Progenitor cell of endocrine pancreas (in vitro differentiated cells): ENCODE data around the gene TEX29. TPM values are rescaled to one million over a fixed set of nuclear protein-coding genes. Genes with fewer than 3 reads are reported as not detected.
A peak's percentile ranks its signal among the peaks of the same experiment; 100 is the strongest.

Source experiments
- DNase-seq: peaks from one replicate; pipeline ENCODE4 v3.0.0; 2021; ENCODE audit warnings: low spot score; ENCODE audit not compliant: unreplicated experiment
- H3K27ac Mint-ChIP-seq: 2 replicates; pipeline ENCODE4 v1.8.0; 2021; ENCODE audit warnings: mild to moderate bottlenecking, moderate library complexity, mixed read lengths
- H3K27me3 Mint-ChIP-seq: 2 replicates; pipeline ENCODE4 v1.8.0; 2021; ENCODE audit warnings: mixed read lengths
- H3K36me3 Mint-ChIP-seq: 2 replicates; pipeline ENCODE4 v1.8.0; 2022; ENCODE audit warnings: mixed read lengths; ENCODE audit not compliant: insufficient read depth
- H3K4me1 Mint-ChIP-seq: 2 replicates; pipeline ENCODE4 v1.8.0; 2021; ENCODE audit warnings: low read depth, mixed read lengths
- H3K4me3 Mint-ChIP-seq: 2 replicates; pipeline ENCODE4 v1.8.0; 2021; ENCODE audit warnings: low read depth, mild to moderate bottlenecking, moderate library complexity, mixed read lengths
- H3K9me3 Mint-ChIP-seq: 2 replicates; pipeline ENCODE4 v1.8.0; 2021; ENCODE audit warnings: low read depth, mixed read lengths
- total RNA-seq: library from RNA; stranded (reverse); gene quantifications from 2 replicates; pipeline ENCODE4 v1.2.1, GENCODE V29; 2021
- TF ChIP-seq, protein P1 (sequence below): fragments of 200-600 bp; sonication (generic); IDR thresholded peaks from one replicate; pipeline ENCODE4 v1.5.0; 2021; ENCODE audit warnings: antibody characterized with exemption, mild to moderate bottlenecking; ENCODE audit not compliant: unreplicated experiment

The TEX29 gene
- total RNA-seq, 1 donor from 2014 or later = 0.43 TPM

DNA sequence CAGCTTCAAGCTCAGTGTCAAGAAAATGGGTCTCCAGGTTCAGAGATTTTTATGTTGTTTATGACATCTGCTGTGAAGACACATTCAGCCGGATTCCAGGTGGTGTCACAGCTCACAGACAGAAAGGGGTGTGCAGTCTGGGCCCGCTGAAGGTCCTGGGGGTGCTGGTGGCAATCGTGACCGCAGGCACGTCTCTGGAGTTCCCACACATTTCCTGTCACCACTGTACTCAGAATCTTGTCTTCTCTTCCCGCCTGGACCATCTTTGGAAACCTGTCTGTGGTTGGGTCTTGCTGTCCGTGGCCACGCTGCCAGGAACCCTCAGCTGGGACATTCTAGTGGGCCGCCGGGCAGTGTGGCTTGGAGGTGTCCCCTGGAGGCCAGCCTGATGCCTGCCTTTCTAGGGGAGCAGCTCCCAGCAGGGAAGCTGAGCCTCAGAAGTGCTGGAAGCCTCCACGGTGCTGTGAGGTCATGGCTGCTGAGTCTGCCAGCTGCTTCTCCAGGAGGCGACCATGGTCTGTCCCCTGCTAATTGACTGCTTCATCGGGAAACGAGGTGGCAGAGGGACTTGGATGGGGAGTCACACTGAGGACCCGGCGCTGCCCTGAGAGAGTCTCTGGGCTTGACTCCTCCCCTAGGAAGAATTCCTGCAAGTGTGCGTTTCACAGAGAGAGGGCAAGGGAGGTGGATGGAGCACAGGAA, 3.7 kb downstream of the TEX29 start:
- DNase-seq = no peak
- H3K4me3 Mint-ChIP-seq = no peak overlapping the region
- no peaks in the 10 kb centered on the region for H3K27me3 Mint-ChIP-seq
- TF ChIP-seq, protein P1, sequence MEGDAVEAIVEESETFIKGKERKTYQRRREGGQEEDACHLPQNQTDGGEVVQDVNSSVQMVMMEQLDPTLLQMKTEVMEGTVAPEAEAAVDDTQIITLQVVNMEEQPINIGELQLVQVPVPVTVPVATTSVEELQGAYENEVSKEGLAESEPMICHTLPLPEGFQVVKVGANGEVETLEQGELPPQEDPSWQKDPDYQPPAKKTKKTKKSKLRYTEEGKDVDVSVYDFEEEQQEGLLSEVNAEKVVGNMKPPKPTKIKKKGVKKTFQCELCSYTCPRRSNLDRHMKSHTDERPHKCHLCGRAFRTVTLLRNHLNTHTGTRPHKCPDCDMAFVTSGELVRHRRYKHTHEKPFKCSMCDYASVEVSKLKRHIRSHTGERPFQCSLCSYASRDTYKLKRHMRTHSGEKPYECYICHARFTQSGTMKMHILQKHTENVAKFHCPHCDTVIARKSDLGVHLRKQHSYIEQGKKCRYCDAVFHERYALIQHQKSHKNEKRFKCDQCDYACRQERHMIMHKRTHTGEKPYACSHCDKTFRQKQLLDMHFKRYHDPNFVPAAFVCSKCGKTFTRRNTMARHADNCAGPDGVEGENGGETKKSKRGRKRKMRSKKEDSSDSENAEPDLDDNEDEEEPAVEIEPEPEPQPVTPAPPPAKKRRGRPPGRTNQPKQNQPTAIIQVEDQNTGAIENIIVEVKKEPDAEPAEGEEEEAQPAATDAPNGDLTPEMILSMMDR = no peak
- H3K9me3 Mint-ChIP-seq = no peaks in the 10 kb centered on the region
- H3K4me1 Mint-ChIP-seq = no peaks in the 10 kb centered on the region
- no peaks in the 10 kb centered on the region for H3K36me3 Mint-ChIP-seq
- peak overlapping the region; percentile 62 for H3K27ac Mint-ChIP-seq

DNA sequence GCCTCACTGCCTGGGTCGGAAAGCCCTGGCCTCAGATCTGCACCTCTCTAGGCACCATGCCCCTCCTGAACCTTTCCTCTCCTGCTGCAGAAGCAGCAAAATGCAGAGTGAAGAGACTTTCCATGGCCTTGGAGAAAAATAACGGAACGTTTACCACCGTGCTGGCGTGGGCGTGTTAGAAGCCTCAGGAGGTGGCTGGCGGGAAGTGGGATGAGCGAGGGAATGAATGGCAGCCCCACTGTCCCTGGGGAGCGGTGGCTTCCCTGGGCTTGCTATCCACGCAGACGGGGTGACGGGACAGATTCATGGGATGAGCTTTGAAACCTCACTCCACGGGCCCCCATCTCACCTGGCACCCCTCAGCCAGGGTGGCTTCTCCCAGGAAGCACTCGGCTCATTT, 4.3 kb downstream of the TEX29 start:
- no peaks in the 10 kb centered on the region for H3K4me1 Mint-ChIP-seq
- no peaks in the 10 kb centered on the region for H3K9me3 Mint-ChIP-seq
- no peak overlapping the region for H3K4me3 Mint-ChIP-seq
- H3K27me3 Mint-ChIP-seq = no peaks in the 10 kb centered on the region
- H3K36me3 Mint-ChIP-seq = no peaks in the 10 kb centered on the region
- TF ChIP-seq, protein P1 = no peak
- H3K27ac Mint-ChIP-seq = no peak overlapping the region
- DNase-seq = no peak

DNA sequence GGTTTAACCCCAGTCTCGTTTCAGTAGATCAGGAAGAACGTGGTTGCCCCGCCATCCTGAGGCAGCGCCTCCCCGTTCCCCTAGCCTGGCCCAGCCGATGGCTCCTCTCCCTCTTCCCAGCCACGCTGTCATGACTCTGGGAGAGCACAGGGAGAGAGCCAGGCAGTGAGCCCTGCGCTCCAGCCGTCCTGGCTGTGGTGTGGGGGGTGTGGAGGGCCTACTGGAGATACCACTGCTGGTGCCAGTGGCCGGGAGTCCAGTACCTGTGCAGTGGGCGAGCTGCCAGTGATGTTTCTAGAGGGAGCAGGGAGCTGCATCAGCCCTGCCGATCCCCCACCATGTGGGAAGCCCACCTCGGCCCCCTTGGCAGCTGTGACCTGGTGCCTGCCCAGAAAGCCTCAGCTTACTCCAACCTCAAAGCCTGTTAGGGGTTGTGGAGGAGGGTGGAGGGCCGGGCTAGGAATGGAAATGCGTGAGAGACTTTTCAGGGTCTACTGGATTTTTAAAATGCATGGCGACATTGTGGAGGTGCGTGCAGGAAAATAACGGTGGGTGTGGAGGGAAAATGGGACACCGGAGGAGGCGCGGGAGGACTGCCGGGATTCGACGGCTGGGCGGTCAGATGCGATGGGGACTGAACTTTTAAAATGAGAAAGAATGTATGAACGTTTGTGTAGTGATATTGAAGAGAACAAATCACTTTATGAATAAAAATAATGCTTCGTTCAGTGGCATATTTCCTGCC, 4.9 kb downstream of the TEX29 start:
- no peak for DNase-seq
- H3K9me3 Mint-ChIP-seq = no peaks in the 10 kb centered on the region
- no peaks in the 10 kb centered on the region for H3K27me3 Mint-ChIP-seq
- H3K27ac Mint-ChIP-seq = no peak overlapping the region
- H3K4me3 Mint-ChIP-seq = no peak overlapping the region
- H3K4me1 Mint-ChIP-seq = no peaks in the 10 kb centered on the region
- TF ChIP-seq, protein P1 = no peak
- no peaks in the 10 kb centered on the region for H3K36me3 Mint-ChIP-seq

DNA sequence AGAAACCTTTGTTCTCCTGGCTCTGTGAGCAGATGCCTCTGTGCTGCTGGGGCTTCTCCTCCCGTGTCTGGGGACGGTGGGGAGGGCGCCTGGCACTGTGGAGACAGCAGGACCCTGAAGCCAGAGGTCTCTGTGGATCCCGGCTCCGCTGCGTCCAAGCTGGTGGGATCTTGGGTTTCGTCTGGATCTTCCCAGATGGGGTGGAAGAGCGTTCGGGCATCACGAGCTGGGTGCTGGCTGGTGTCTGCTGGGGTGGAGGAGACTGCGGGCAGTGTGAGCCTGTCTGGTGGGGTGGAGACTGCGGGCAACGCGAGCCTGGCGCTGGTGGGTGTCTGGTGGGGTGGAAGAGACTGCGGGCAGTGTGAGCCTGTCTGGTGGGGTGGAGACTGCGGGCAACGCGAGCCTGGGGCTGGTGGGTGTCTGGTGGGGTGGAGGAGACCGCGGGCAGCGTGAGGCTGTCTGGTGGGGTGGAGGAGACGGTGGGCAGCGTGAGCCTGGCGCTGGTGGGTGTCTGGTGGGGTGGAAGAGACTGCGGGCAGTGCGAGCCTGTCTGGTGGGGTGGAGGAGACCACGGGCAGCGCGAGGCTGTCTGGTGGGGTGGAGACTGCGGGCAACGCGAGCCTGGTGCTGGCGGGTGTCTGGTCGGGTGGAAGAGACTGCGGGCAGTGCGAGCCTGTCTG, 5.6 kb downstream of the TEX29 start:
- TF ChIP-seq, protein P1 = no peak
- no peak overlapping the region for H3K4me3 Mint-ChIP-seq
- H3K36me3 Mint-ChIP-seq = no peaks in the 10 kb centered on the region
- no peaks in the 10 kb centered on the region for H3K9me3 Mint-ChIP-seq
- no peak for DNase-seq
- H3K27me3 Mint-ChIP-seq = no peaks in the 10 kb centered on the region
- H3K4me1 Mint-ChIP-seq = no peaks in the 10 kb centered on the region
- H3K27ac Mint-ChIP-seq = peak overlapping the region; percentile 49

DNA sequence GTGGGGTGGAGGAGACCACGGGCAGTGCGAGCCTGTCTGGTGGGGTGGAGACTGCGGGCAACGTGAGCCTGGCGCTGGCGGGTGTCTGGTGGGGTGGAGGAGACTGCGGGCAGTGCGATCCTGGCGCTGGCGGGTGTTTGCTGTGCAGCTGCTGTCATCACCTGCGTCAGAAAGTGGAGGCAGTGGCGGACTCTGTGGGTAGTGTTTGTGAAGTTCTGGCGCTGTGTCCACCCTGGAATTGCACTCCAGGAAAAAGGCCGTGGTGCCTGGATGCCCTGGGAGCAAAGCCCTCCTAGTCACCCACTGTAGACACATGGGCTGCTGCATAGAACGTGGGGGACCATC, 6.2 kb downstream of the TEX29 start:
- no peak overlapping the region for H3K4me3 Mint-ChIP-seq
- no peaks in the 10 kb centered on the region for H3K36me3 Mint-ChIP-seq
- peak overlapping the region; percentile 49 for H3K27ac Mint-ChIP-seq
- H3K4me1 Mint-ChIP-seq = no peaks in the 10 kb centered on the region
- H3K27me3 Mint-ChIP-seq = no peaks in the 10 kb centered on the region
- H3K9me3 Mint-ChIP-seq = no peaks in the 10 kb centered on the region
- TF ChIP-seq, protein P1 = no peak
- DNase-seq = no peak
